ENCODE data around the gene PTH. TPM values are rescaled to one million over a fixed set of nuclear protein-coding genes. Genes with fewer than 3 reads are reported as not detected.
A peak's percentile ranks its signal among the peaks of the same experiment; 100 is the strongest.

Gene PTH
- total RNA-seq, result not detected in 2 replicates

- DNase-seq (ENCODE audit: low read depth), result no peak
Measured at GRCh38 chr11:13495929-13496328, at the start of gene PTH. Gene PTH (minus strand): TSS chr11:13495997. CDS start chr11:13492855, 3,142 bp downstream.

- DNase-seq (ENCODE audit: low read depth), result no peak
Measured at GRCh38 chr11:13538044-13538443, 42.2 kb upstream of the PTH start.

GRCh38 chr11:13535819-13536218 is 40.0 kb upstream of the PTH start:
- peak; percentile 1 for DNase-seq (ENCODE audit: low read depth)

DNA sequence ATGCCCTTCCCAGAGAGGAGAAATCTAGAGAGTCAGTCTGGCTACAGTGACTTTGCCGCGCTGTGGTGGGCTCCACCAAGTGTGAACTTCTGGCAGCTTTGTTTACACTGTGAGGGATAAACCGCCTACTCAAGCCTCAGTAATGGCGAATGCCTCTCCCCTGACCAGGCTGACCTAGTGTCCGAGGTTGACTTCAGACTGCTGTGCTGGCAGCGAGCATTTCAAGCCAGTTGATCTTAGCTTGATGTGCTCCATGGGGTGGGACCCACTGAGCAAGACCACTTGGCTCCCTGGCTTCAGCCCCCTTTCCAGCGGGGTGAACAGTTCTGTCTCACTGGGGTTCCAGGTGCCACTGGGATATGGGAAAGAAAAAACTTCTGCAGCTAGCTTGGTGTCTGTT is 38.6 kb upstream of the PTH start:
- DNase-seq (ENCODE audit: low read depth), result no peak

DNA sequence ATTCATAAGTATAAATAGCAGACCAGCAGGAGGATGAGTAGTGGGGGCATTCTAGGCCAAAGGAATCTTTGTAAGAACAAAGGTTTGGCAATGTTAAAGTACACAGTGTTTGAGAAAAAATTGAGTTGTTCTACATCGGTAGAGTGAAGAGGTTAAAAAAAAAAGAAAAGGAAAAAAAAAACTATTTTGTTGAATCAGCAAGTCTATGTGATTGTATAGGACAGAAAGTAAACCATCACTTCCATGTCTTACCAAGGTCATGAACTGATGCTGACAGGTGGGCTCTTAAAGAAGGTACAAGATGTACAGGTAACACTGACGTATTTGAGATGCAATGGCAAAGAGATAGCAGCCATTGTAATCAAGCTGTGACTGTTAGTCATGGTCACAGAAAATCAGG is 29.5 kb upstream of the PTH start:
- no peak for DNase-seq (ENCODE audit: low read depth)

DNA sequence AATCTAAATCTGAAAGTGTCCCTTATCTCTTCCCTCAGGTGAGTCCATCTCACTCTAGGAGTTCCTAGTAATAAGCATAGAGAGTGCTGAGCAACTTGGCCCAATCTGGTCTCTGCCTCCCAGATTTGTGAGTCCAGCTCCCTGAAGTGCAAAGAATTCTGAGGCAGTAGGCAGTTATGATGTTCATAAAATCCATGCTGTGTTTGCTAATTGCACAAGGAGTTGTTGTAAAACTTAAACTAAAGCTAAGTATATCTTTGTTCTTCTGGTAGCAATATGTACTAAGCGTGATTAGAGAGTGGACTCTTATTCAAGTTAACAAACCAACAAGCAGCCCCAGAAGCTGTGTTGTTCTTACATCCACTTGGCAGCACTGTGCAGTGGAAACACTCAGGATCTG is 7.6 kb upstream of the PTH start:
- no peak for DNase-seq (ENCODE audit: low read depth)

GRCh38 chr11:13502492-13502891 is 6.7 kb upstream of the PTH start:
- no peak for DNase-seq (ENCODE audit: low read depth)

GRCh38 chr11:13494051-13494450 is 1.7 kb downstream of the PTH start:
- DNase-seq (ENCODE audit: low read depth), result no peak

GRCh38 chr11:13487661-13488030 is 8.2 kb downstream of the PTH start:
- DNase-seq (ENCODE audit: low read depth), result peak; percentile 12

DNA sequence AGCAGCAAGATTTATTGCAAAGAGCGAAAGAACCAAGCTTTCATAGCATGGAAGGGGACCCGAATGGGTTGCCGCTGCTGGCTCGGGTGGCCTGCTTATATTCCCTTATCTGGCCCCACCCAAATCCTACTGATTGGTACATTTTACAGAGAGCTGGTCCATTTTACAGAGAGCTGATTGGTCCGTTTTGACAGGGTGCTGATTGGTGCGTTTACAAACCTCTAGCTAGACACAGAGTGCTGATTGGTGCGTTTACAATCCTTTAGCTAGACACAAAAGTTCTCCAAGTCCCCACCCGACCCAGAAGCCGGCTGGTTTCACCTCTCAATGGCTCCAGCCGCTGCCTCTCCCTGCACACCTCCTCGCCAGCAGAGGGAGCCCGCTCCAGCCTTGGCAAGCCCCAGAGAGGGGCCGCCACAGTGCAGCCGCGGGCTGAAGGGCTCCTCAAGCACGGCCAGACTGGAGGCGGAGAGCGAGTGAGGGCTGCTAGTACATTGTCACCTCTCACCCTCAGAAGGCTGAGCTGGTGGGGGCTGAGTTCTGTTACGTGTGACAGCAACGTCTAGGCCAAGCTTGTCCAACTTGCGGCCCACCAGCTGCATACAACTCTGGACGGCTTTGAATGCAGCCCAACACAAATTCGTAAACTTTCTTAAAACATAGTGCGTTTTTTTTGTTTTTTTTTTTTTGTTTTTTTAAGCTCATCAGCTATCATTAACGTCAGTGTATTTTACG is 8.7 kb downstream of the PTH start:
- DNase-seq (ENCODE audit: low read depth), result peak; percentile 3

DNA sequence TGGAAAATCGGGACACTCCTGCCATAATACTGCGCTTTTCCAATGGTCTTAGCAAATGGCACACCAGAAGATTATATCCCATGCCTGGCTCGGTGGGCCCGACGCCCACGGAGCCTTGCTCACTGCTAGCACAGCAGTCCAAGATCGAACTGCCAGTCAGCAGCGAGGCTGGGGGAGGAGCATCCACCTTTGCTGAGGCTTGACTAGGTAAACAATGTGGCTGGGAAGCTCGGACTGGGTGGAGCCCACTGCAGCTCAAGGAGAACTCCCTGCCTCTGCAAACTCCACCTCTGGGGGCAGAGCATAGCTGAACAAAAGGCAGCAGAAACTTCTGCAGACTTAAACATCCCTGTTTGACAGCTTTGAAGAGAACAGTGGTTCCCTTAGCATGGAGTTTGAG is 15.6 kb downstream of the PTH start:
- no peak for DNase-seq (ENCODE audit: low read depth)

DNA sequence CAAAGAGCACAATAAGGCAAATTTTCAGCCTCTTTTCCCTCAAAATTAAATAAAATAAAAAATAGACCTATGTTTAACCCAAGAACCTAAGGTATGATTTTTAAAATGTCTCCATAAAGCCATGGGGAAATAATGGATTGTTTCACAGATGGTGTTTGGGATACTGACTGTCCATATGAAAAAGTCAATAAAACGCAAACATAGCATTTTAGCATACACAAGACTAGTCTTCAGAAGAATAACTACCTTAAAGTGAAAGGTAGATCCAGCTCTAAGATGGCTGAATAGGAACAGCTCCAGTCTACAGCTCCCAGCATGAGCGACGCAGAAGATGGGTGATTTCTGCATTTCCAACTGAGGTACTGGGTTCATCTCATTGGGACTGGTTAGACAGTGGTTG is 16.1 kb downstream of the PTH start:
- DNase-seq (ENCODE audit: low read depth), result no peak

GRCh38 chr11:13475091-13475490 is 20.7 kb downstream of the PTH start:
- DNase-seq (ENCODE audit: low read depth), result no peak

- DNase-seq (ENCODE audit: low read depth), result no peak
Measured at GRCh38 chr11:13473013-13473722, 22.6 kb downstream of the PTH start.

DNA sequence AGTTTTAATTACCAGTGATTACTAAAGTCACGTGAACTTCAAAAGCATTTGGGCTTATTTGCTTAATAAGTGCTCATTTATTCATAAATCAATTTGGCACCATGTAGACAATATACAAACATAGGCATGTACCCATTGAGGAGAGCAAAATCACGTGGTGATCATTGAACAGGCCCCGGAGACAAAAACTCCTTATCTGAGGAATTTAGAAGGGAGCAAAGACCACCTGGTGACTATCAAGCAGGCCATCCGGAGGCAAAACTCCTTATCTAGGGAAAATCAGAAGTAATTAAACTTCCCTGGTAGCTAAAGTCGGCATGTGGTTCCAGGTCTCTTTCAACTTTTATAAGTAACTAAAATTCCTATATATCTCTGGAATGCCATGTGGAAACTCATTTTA is 27.0 kb downstream of the PTH start:
- no peak for DNase-seq (ENCODE audit: low read depth)

DNA sequence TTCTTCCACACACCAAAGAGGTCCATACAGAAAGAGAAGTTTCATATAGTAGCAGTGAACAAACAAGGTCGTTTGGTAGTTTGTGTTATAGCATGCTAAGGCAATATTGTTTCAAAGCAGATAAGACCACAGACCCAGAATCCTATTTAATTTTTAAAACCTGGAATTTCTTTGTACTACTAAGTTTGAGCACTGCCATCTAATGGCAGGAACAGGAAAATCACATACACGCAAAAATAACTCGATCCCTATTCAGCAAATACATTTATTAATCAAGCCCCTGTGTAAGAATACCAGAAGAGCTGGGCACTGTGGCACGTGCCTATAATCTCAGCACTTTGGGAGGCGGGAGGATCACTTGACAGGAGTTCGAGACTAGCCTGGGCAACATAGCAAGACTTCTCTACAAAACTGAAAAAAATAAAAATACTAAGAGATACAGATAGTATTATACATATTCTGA is 29.9 kb downstream of the PTH start:
- DNase-seq (ENCODE audit: low read depth), result peak; percentile 65

GRCh38 chr11:13463779-13464290 is 32.0 kb downstream of the PTH start:
- DNase-seq (ENCODE audit: low read depth), result no peak

- peak; percentile 87 for DNase-seq (ENCODE audit: low read depth)
Measured at GRCh38 chr11:13462901-13463778, 32.7 kb downstream of the PTH start, which contains the start of gene BTBD10. Gene BTBD10 (minus strand): TSS chr11:13463222. CDS start chr11:13445124, 18,098 bp downstream.

GRCh38 chr11:13462311-13462900 is 33.4 kb downstream of the PTH start:
- peak; percentile 25 for DNase-seq (ENCODE audit: low read depth)

- no peak for DNase-seq (ENCODE audit: low read depth)
Measured at GRCh38 chr11:13461291-13461690, 34.5 kb downstream of the PTH start.

DNA sequence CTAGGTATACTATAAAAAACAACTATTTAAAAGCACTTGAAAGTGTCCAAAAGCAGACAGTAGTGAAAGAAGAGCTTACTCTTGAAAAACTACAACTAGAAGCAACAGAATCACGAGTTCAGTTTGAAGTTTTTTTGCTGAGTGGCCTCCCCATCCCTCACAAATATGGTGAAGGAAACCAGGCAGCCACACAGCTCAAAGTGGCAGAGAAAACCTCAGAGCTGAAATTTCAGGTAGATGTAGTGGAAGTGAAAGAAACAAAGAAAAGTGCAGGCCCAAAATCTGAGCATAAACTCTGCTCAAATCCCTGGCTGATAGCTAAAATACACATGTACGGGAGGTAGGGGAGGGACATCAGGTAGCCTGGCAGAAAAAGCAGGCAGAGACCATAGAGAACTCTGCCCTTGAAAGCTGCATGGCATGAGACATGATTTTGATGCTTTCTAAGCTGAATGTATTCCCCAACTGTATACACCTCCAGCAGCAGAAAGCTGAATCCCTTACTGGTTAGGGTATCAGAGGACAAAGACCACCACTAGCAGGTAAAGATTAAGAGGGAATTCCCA is 44.9 kb downstream of the PTH start:
- DNase-seq (ENCODE audit: low read depth), result no peak

Data from renal cortical epithelial cell (primary cell).